ENCODE data around the gene PHF21B.

DNA sequence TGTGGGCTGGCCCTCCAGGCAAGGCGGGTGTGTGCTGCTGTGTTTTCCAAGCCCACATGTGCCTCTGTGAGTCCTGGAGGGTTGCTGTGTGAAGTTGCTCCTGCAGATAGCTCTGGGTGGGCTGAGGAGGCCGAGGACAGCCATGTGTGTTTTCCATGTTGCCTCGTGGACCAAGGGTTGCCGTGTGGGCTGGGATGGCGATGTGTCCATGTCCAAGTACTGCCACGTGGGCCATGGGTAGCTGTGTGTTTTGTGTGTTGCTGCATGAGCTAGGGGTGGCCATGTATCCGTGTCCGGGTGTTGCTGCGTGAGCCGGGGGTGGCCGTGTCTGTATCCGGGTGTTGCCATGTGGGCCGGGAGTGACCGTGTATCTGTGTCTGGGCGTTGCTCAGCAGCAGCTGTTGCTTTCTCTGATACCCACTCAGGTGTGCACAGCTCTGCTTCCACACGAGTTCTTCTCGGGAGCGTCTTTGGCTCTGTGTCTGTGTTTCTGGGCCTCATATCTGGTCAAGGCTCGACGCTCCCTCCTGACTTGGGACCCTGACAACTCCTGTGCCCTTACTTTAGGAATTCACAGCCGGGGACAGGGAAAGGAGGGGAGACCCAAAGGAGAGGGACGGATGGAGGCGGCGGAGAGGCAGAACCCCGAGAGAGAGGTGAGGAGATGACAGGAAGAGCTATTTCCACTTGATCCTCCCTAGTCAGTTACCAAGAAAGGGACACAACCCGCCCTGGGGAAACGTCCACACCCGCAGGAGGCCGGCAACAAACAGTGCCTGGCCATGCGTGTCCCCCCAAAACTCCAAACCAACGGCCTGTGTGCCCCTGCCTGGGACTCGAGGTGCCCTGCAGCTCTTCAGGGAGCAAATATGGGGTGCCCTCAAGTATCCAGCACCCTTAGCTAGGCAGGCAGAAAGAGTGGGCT lies 83.1 kb downstream of the PHF21B start:
- TF ChIP-seq POLR2AphosphoS5 (IDR thresholded peaks at IDR 0.05; ENCODE audit: low read depth, low read length), result no peak
- no peak for TF ChIP-seq POLR2A (IDR thresholded peaks at IDR 0.05; ENCODE audit: low read depth, low read length)
